Measurements from ENCODE around the gene LYPD3.

The LYPD3 gene

GRCh38 chr19:43430142-43430710 lies 35.2 kb downstream of the LYPD3 start:
- DNase-seq, result no peak

- no peak for DNase-seq
These were observed 36.0 kb downstream of the LYPD3 start for GRCh38 chr19:43429395-43429794.

GRCh38 chr19:43425567-43426392 lies 39.6 kb downstream of the LYPD3 start:
- no peak for DNase-seq

- no peak for DNase-seq
These were observed 41.6 kb downstream of the LYPD3 start for GRCh38 chr19:43423779-43424178.

GRCh38 chr19:43422689-43423066 lies 42.7 kb downstream of the LYPD3 start:
- no peak for DNase-seq

- no peak for DNase-seq
These were observed 43.3 kb downstream of the LYPD3 start for GRCh38 chr19:43422000-43422688.

GRCh38 chr19:43420954-43421353 lies 44.5 kb downstream of the LYPD3 start:
- no peak for DNase-seq

- DNase-seq, result no peak
These were observed 48.3 kb downstream of the LYPD3 start for GRCh38 chr19:43416951-43417623.

GRCh38 chr19:43414554-43414953 lies 50.9 kb downstream of the LYPD3 start, which contains the start of gene TEX101:
TSS of gene TEX101 (plus strand) at chr19:43414890. CDS start at chr19:43415920, 1,030 bp downstream.
- DNase-seq, result no peak

- no peak for DNase-seq
These were observed 53.0 kb downstream of the LYPD3 start for GRCh38 chr19:43412441-43412840.

All from activated gamma-delta T cell (primary cell).